Activated CD4-positive, alpha-beta T cell treated with anti-CD3 and anti-CD28 coated beads, Interleukin-2, amount 50 U/mL, for 16 hours (primary cell): ENCODE results near the gene NOM1.

Experiments
- DNase-seq: peaks from one replicate; pipeline ENCODE4 v3.0.0-alpha.2; 2020

Gene NOM1

GRCh38 chr7:156984174-156984891 is 34.8 kb downstream of the NOM1 start:
- DNase-seq: no peak

- no peak for DNase-seq
Measured at GRCh38 chr7:156985101-156985992, 35.8 kb downstream of the NOM1 start.

- DNase-seq: no peak
Measured at GRCh38 chr7:156986378-156986777, 36.9 kb downstream of the NOM1 start.

GRCh38 chr7:156988343-156989185 is 39.1 kb downstream of the NOM1 start:
- no peak for DNase-seq

GRCh38 chr7:156989766-156990535 is 40.4 kb downstream of the NOM1 start:
- no peak for DNase-seq

- DNase-seq: no peak
Measured at GRCh38 chr7:156993021-156993924, 43.8 kb downstream of the NOM1 start.

- no peak for DNase-seq
Measured at GRCh38 chr7:156993925-156994235, 44.4 kb downstream of the NOM1 start.

- DNase-seq: no peak
Measured at GRCh38 chr7:156994417-156994816, 44.9 kb downstream of the NOM1 start.

- no peak for DNase-seq
Measured at GRCh38 chr7:156998988-156999957, 49.8 kb downstream of the NOM1 start.

GRCh38 chr7:156999958-157000726 is 50.6 kb downstream of the NOM1 start:
- DNase-seq: no peak

- DNase-seq: no peak
Measured at GRCh38 chr7:157000741-157001653, 51.5 kb downstream of the NOM1 start.

- DNase-seq: no peak
Measured at GRCh38 chr7:157001920-157002818, 52.7 kb downstream of the NOM1 start.

GRCh38 chr7:157002819-157003421 is 53.4 kb downstream of the NOM1 start:
- no peak for DNase-seq

- no peak for DNase-seq
Measured at GRCh38 chr7:157003445-157003755, 53.9 kb downstream of the NOM1 start.

GRCh38 chr7:157003756-157004520 is 54.4 kb downstream of the NOM1 start:
- DNase-seq: no peak
